ENCODE measurements around the gene DFFA.

The DFFA gene

DNA sequence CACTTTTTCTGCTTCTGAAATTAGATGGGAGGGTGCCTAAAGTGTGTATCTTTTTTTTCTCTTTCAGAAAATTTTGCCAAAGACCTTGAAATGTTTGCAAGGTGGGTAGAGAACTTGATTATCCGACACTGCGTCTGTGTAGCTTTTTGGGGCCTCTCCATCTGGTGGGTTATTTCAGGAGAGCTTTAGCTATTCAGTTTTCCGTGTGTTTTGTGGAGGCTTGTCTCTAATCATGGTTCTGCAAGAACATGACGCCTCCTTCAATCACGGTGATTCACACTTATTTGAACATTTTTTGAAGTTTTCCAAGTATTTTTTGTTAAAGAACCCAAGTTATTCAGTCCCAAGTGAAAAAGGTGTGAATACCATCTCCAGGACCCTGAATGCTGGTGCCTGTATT lies 37.7 kb downstream of the DFFA start:
- TF ChIP-seq, protein P1, sequence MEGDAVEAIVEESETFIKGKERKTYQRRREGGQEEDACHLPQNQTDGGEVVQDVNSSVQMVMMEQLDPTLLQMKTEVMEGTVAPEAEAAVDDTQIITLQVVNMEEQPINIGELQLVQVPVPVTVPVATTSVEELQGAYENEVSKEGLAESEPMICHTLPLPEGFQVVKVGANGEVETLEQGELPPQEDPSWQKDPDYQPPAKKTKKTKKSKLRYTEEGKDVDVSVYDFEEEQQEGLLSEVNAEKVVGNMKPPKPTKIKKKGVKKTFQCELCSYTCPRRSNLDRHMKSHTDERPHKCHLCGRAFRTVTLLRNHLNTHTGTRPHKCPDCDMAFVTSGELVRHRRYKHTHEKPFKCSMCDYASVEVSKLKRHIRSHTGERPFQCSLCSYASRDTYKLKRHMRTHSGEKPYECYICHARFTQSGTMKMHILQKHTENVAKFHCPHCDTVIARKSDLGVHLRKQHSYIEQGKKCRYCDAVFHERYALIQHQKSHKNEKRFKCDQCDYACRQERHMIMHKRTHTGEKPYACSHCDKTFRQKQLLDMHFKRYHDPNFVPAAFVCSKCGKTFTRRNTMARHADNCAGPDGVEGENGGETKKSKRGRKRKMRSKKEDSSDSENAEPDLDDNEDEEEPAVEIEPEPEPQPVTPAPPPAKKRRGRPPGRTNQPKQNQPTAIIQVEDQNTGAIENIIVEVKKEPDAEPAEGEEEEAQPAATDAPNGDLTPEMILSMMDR (IDR thresholded peaks at IDR 0.05; ENCODE audit: borderline replicate concordance, control extremely low read depth, extremely low read depth, insufficient read depth, missing control alignments), result no peak
- in situ Hi-C loops (cut with MboI; ENCODE audit: low sequenced_read_pairs, unreplicated experiment), result loop anchor here (10.0 kb wide), 1 partner anchor 50 kb away; no protein-coding TSS in a partner anchor
- no peak for DNase-seq (ENCODE audit: low spot score)

DNA sequence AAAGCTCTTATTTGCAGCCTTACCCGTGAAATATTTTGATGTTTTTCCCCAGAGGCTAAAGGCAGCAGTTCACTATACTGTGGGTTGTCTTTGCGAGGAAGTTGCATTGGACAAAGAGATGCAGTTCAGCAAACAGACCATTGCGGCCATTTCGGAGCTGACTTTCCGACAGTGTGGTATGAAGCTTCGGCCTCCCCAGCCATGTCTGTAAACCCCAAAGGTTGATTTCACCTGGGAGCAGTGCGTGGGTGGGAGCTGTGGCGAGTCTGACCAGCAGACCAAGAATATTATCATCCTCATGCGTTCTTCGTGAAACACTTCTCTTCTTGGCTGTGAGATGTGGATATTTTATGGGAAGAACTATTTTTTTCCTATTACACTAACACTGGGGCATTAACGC lies 38.5 kb downstream of the DFFA start:
- in situ Hi-C loops (cut with MboI; ENCODE audit: low sequenced_read_pairs, unreplicated experiment), result loop anchor here (10.0 kb wide), 1 partner anchor 51 kb away; no protein-coding TSS in a partner anchor
- TF ChIP-seq, protein P1 (IDR thresholded peaks at IDR 0.05; ENCODE audit: borderline replicate concordance, control extremely low read depth, extremely low read depth, insufficient read depth, missing control alignments), result no peak
- DNase-seq (ENCODE audit: low spot score), result no peak

DNA sequence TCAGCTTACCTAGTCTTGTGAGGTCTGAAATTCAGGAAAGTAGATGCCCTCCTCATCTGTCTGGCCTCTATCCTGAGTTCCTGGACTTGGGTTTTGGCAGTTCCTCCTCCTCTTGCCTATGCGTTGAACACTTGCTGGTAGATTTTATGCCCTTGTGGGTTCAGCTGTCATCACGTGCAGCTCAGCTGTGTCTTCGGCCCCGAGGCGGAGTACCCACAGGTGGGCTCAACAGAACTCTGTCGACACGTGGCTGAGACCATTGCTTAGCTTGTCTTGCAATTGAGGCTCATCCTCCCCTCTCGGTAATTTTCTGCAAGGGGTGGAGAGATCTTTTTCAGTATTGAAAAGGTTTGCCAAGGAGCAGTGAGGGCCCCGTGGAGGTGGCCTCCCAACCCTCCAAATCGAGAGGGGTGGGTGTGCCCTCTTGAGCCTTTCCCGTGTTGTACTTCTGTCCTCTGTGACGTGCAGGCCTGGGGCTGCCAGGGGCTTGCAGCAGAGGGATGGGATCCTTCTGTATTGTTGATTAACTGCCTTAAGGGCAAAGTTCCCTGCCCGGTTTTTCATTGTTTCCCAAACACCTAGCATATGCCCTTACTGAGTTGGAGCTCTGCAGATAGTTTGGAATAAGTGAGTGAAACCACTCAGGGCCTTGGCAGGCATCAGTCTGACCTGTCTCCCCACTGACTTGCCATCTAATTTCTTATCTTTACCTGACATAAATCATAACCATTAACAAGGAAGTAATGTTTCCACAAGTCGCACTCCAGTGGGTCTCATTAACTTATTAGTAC lies 39.2 kb downstream of the DFFA start:
- in situ Hi-C loops (cut with MboI; ENCODE audit: low sequenced_read_pairs, unreplicated experiment), result loop anchor here (10.0 kb wide), 1 partner anchor 52 kb away; no protein-coding TSS in a partner anchor

DNA sequence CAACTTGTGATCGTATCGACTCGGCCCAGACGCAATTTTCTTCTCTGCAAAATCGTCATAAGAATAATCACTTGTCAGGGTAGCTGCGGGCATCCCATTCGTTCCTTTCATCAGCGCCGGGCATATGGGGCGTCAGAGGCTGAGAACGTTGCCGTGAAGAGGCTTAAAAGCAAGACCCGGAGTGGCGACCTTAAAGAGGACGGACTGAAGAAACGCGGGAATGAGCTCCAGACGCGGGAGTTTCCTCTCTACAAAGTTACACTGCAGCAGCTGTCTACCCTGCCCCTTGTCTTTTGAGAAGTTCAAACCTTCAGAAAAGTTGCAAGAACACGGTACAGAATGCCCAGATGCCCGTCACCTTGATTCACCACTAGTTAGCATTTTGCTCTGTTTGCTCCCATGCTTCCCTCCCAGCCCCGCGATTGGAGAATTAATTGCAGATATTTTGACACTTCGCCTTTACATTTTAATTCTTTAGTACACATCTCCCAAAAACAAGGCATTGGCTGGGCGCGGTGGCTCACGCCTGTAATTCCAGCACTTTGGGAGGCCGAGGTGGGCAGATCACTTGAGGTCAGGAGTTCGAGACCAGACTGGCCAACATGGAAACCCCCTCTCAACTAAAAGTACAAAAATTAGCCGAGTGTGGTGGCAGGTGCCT lies 41.1 kb downstream of the DFFA start:
- no peak for DNase-seq (ENCODE audit: low spot score)
- in situ Hi-C loops (cut with MboI; ENCODE audit: low sequenced_read_pairs, unreplicated experiment), result loop anchor here (10.0 kb wide), 1 partner anchor 54 kb away; no protein-coding TSS in a partner anchor
- TF ChIP-seq, protein P1 (IDR thresholded peaks at IDR 0.05; ENCODE audit: borderline replicate concordance, control extremely low read depth, extremely low read depth, insufficient read depth, missing control alignments), result no peak

More for the DNA sequence above, 39.2 kb downstream of the DFFA start:
- no peak for DNase-seq (ENCODE audit: low spot score)
- TF ChIP-seq, protein P1 (IDR thresholded peaks at IDR 0.05; ENCODE audit: borderline replicate concordance, control extremely low read depth, extremely low read depth, insufficient read depth, missing control alignments), result no peak

DNA sequence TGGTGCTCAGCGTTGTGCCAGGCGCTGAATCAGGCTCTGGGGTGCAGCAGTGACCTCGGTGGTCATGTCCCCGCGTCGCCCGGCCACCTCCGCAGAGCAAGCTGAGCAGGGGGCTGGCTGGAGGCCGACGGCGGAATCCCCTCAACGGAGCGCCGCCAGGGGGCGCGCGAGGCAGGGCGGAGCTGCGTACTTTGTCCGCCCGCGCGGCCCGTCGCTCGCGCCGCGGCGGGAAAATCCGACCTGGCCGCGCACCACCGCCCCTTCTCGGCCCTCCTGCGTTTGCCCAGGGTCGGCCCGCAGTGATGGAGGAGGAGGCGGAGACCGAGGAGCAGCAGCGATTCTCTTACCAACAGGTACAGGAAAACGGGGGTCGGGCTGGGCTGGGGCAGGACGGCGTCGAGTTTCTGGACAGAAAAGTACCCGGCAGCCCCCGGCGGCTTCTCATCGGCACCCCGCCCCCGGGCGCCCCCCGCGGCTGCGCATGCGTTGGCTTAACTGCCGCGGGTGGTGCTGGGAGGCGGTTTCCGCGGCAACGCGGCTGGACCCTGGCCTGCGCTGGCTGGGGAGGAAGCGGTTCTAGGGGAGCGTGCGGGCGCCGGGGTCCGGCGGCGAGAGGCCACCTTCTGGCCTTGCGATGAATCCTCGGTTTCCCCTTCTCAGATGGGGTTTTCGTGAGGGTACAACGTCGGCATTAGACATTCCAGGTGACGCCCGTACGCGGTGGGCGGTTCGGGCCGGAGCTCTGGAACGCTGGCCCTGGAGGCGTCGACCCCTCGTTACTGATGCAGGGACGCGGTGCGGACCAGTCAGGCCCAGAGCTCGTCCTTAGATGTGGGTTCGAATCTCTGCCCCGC lies 41.9 kb downstream of the DFFA start, which contains the start of gene CENPS:
CENPS (plus strand) TSS at position 218 of the 854 bp plus-strand sequence; CDS start at position 303, 85 bp downstream.
- TF ChIP-seq, protein P1 (IDR thresholded peaks at IDR 0.05; ENCODE audit: borderline replicate concordance, control extremely low read depth, extremely low read depth, insufficient read depth, missing control alignments), result peak; percentile 98
- peak; percentile 99 for DNase-seq (ENCODE audit: low spot score)
- in situ Hi-C loops (cut with MboI; ENCODE audit: low sequenced_read_pairs, unreplicated experiment), result loop anchor here (10.0 kb wide), 1 partner anchor 54 kb away; no protein-coding TSS in a partner anchor

DNA sequence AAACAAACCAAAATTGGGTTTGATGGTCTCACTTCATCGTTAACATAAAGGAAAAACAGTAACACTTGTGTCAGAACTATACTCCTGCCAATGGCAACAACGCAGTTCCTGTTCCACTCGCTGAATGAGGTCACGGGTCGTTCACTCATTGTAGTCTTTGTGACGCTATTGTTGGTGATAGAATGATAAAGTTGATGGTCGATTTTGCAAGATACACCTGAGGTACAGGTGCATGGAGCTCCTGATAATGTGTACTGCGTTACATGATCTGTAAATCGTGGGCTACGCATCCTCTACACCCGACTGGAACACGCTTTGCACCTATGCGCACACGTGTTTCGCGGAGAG lies 42.5 kb downstream of the DFFA start:
- in situ Hi-C loops (cut with MboI; ENCODE audit: low sequenced_read_pairs, unreplicated experiment), result loop anchor here (10.0 kb wide), 1 partner anchor 55 kb away; no protein-coding TSS in a partner anchor
- peak; percentile 40 for DNase-seq (ENCODE audit: low spot score)
- TF ChIP-seq, protein P1 (IDR thresholded peaks at IDR 0.05; ENCODE audit: borderline replicate concordance, control extremely low read depth, extremely low read depth, insufficient read depth, missing control alignments), result no peak
